GM12891 (cell line): Measurements from ENCODE around the gene PSG2.
"Not testable (repeated sequence)": the region's sequence is repeated elsewhere in the genome, so short reads cannot be mapped to it uniquely, and the experiment has no call there.

Source experiments
- PAX5 ChIP-seq: IDR thresholded peaks from 2 replicates; pipeline ENCODE4 v1.6.1; 2011; ENCODE audit warnings: low read length, moderate library complexity, mild to moderate bottlenecking; ENCODE audit not compliant: insufficient read depth, severe bottlenecking
- POLR2A ChIP-seq: IDR thresholded peaks from 2 replicates; pipeline ENCODE4 v1.6.1; 2011; ENCODE audit warnings: low read depth, low read length, control low read depth
- POLR2AphosphoS5 ChIP-seq: IDR thresholded peaks from 2 replicates; pipeline ENCODE4 v1.6.1; 2011; ENCODE audit warnings: low read depth, low read length, control low read depth
- POU2F2 ChIP-seq: IDR thresholded peaks from 2 replicates; pipeline ENCODE4 v1.6.1; 2011; ENCODE audit warnings: low read depth, mild to moderate bottlenecking, control low read depth, low read length, moderate library complexity
- TAF1 ChIP-seq: IDR thresholded peaks from 2 replicates; pipeline ENCODE4 v1.6.1; 2011; ENCODE audit warnings: low read depth, low read length, control low read depth

DNA sequence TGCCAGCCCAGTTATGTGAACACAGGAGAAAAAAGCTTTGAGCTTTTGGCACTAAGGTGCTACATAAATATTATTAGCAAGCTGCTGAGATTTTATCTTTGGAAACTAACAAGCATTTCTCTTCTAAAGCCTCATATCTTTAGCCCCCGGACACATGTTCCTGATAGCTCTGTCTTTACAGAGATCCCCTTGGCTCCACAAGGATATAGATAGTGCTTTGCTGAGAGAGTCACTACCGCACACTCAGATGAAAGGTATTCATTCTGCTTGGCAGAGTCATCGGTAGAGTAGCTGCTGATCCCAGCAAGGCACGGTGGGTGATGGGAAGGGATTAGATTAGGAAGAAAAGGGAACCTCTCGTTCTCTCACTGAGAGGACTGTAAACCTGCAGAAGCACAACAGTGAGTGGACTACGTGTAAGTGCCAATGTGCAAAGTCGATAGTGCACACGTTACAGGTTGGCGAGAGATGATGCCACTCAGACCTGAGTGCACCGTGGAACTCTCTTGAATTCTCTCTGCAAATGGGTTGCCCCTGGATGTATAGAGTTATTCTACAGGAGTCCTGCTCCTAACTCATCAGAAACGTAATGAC lies 38.0 kb upstream of the PSG2 start:
- not testable (repeated sequence) for TF ChIP-seq POLR2A, POLR2AphosphoS5, POU2F2, TAF1, PAX5
